Measurements from ENCODE around the gene HAS3. TPM values are rescaled to one million over a fixed set of nuclear protein-coding genes. Genes with fewer than 3 reads are reported as not detected.
A peak's percentile ranks its signal among the peaks of the same experiment; 100 is the strongest.

Gene HAS3
- total RNA-seq, 1 experiment from 2014 or later, result 2.5 TPM

- DNase-seq, result peak in 1 of 2 experiments; percentile 39
- ChIA-PET POLR2A (ENCODE audit: unreplicated experiment) (no interaction called here), CTCF (interaction anchor here (0.7 to 0.8 kb wide), 2 partner anchors 36 to 38 kb away, joined by 3 to 4 read pairs; no protein-coding TSS in a partner anchor)
- TF ChIP-seq EZH2 (IDR thresholded peaks at IDR 0.05; ENCODE audit: low read depth) (no peak), CTCF (conservative IDR thresholded peaks at IDR 0.05) (peak; percentile 70)
- Histone ChIP-seq H3K4me3 (no peak overlapping the region), H3K79me2 (ENCODE audit: low read depth) (peaks cover under 1% of the 10 kb centered on the region; the same call in 1 of the 2 replicates), H3K4me2 (no peak overlapping the region), H4K20me1 (ENCODE audit: insufficient read depth) (no peaks in the 10 kb centered on the region), H3F3A (ENCODE audit: insufficient read depth, low read depth) (peaks cover 33% of the 10 kb centered on the region; the same call in 1 of the 2 replicates), H3K9me2 (ENCODE audit: insufficient read depth) (no peaks in the 10 kb centered on the region), H3K9me3 (ENCODE audit: insufficient read depth, low read depth) (no peaks in the 10 kb centered on the region), H3K4me1 (replicated peaks; ENCODE audit: insufficient read depth) (0 out of 2 replicates have a peak, but pooled peaks cover 7% of the 10 kb centered on the region), H3K27ac (no peak overlapping the region), H2AFZ (no peak overlapping the region), H3K27me3 (ENCODE audit: insufficient read depth, low read depth) (no peaks in the 10 kb centered on the region), H3K36me3 (ENCODE audit: low read depth) (no peaks in the 10 kb centered on the region)
- BruUV-seq (replicated peaks), result no TSS peak
- intact Hi-C loops (cut with micrococcal nuclease; ENCODE audit: unreplicated experiment), result no loop called here
Observed at GRCh38 chr16:69112285-69113129, 7.1 kb downstream of the HAS3 start.

GRCh38 chr16:69113216-69113615, 7.8 kb downstream of the HAS3 start:
- Histone ChIP-seq H2AFZ (no peak overlapping the region), H3K36me3 (ENCODE audit: low read depth) (no peaks in the 10 kb centered on the region), H3K4me2 (no peak overlapping the region), H3K9me3 (ENCODE audit: insufficient read depth, low read depth) (no peaks in the 10 kb centered on the region), H3K4me3 (no peak overlapping the region), H4K20me1 (ENCODE audit: insufficient read depth) (no peaks in the 10 kb centered on the region), H3K9me2 (ENCODE audit: insufficient read depth) (no peaks in the 10 kb centered on the region), H3F3A (ENCODE audit: insufficient read depth, low read depth) (peaks cover 34% of the 10 kb centered on the region; the same call in 1 of the 2 replicates), H3K27me3 (ENCODE audit: insufficient read depth, low read depth) (no peaks in the 10 kb centered on the region), H3K27ac (no peak overlapping the region), H3K4me1 (replicated peaks; ENCODE audit: insufficient read depth) (no peaks in the 10 kb centered on the region), H3K79me2 (ENCODE audit: low read depth) (no peaks in the 10 kb centered on the region)
- no TSS peak for BruUV-seq (replicated peaks)
- ChIA-PET POLR2A (ENCODE audit: unreplicated experiment) (no interaction called here), CTCF (no interaction called here)
- DNase-seq, result no peak
- intact Hi-C loops (cut with micrococcal nuclease; ENCODE audit: unreplicated experiment), result no loop called here
- TF ChIP-seq CTCF (conservative IDR thresholded peaks at IDR 0.05) (no peak), EZH2 (IDR thresholded peaks at IDR 0.05; ENCODE audit: low read depth) (no peak)

GRCh38 chr16:69114346-69114975, 9.0 kb downstream of the HAS3 start:
- Histone ChIP-seq H3K4me2 (no peak overlapping the region), H2AFZ (no peak overlapping the region), H4K20me1 (ENCODE audit: insufficient read depth) (no peaks in the 10 kb centered on the region), H3K27ac (no peak overlapping the region), H3K36me3 (ENCODE audit: low read depth) (no peaks in the 10 kb centered on the region), H3F3A (ENCODE audit: insufficient read depth, low read depth) (peaks cover 33% of the 10 kb centered on the region; the same call in 1 of the 2 replicates), H3K79me2 (ENCODE audit: low read depth) (no peaks in the 10 kb centered on the region), H3K4me3 (no peak overlapping the region), H3K9me3 (ENCODE audit: insufficient read depth, low read depth) (no peaks in the 10 kb centered on the region), H3K4me1 (replicated peaks; ENCODE audit: insufficient read depth) (no peaks in the 10 kb centered on the region), H3K27me3 (ENCODE audit: insufficient read depth, low read depth) (no peaks in the 10 kb centered on the region), H3K9me2 (ENCODE audit: insufficient read depth) (no peaks in the 10 kb centered on the region)
- ChIA-PET POLR2A (ENCODE audit: unreplicated experiment) (no interaction called here), CTCF (no interaction called here)
- DNase-seq, result no peak
- BruUV-seq (replicated peaks), result no TSS peak
- no peak for TF ChIP-seq EZH2 (IDR thresholded peaks at IDR 0.05; ENCODE audit: low read depth)
- no peak for TF ChIP-seq CTCF (conservative IDR thresholded peaks at IDR 0.05)
- intact Hi-C loops (cut with micrococcal nuclease; ENCODE audit: unreplicated experiment), result no loop called here
